ELR (cell line): ENCODE data around the gene RBM27.
"Not testable (repeated sequence)": the region's sequence is repeated elsewhere in the genome, so short reads cannot be mapped to it uniquely, and the experiment has no call there.

Source experiments
- DNase-seq: peaks from one replicate; pipeline ENCODE4 v3.0.0-alpha.2; 2015; ENCODE audit warnings: low read depth

Gene RBM27

GRCh38 chr5:146205499-146206202 lies 2.2 kb downstream of the RBM27 start:
- no peak for DNase-seq

- no peak for DNase-seq
These were observed 2.9 kb downstream of the RBM27 start for GRCh38 chr5:146206257-146206656.

- peak; percentile 36 for DNase-seq
These were observed 5.6 kb downstream of the RBM27 start for GRCh38 chr5:146208916-146209522.

- no peak for DNase-seq
These were observed 6.3 kb downstream of the RBM27 start for GRCh38 chr5:146209714-146210113.

- not testable (repeated sequence) for DNase-seq
These were observed 7.4 kb downstream of the RBM27 start for GRCh38 chr5:146210810-146211209.

GRCh38 chr5:146213210-146213826 lies 9.9 kb downstream of the RBM27 start:
- no peak for DNase-seq

GRCh38 chr5:146214881-146215280 lies 11.5 kb downstream of the RBM27 start:
- not testable (repeated sequence) for DNase-seq

GRCh38 chr5:146218168-146218567 lies 14.8 kb downstream of the RBM27 start:
- DNase-seq = no peak

- no peak for DNase-seq
These were observed 15.8 kb downstream of the RBM27 start for GRCh38 chr5:146219243-146219642.

- DNase-seq = no peak
These were observed 17.8 kb downstream of the RBM27 start for GRCh38 chr5:146221234-146221633.

GRCh38 chr5:146222005-146222404 lies 18.6 kb downstream of the RBM27 start:
- no peak for DNase-seq

- DNase-seq = no peak
These were observed 19.8 kb downstream of the RBM27 start for GRCh38 chr5:146223179-146223578.

GRCh38 chr5:146229222-146229621 lies 25.8 kb downstream of the RBM27 start:
- DNase-seq = no peak

GRCh38 chr5:146232223-146232622 lies 28.8 kb downstream of the RBM27 start:
- no peak for DNase-seq

GRCh38 chr5:146233441-146233840 lies 30.0 kb downstream of the RBM27 start:
- no peak for DNase-seq

- no peak for DNase-seq
These were observed 35.6 kb downstream of the RBM27 start for GRCh38 chr5:146238973-146239372.

- no peak for DNase-seq
These were observed 37.5 kb downstream of the RBM27 start for GRCh38 chr5:146240951-146241350.

- no peak for DNase-seq
These were observed 39.8 kb downstream of the RBM27 start for GRCh38 chr5:146243247-146243646.

GRCh38 chr5:146248561-146248960 lies 45.2 kb downstream of the RBM27 start:
- DNase-seq = no peak

GRCh38 chr5:146249801-146250200 lies 46.4 kb downstream of the RBM27 start:
- no peak for DNase-seq
